Measurements from ENCODE around the gene STK32B.
"Not testable (repeated sequence)": the region's sequence is repeated elsewhere in the genome, so short reads cannot be mapped to it uniquely, and the experiment has no call there.

The STK32B gene

GRCh38 chr4:5278213-5278612 lies 226.9 kb downstream of the STK32B start:
- DNase-seq = no peak

- DNase-seq = not testable (repeated sequence)
Observed at GRCh38 chr4:5280069-5280468, 228.8 kb downstream of the STK32B start.

- DNase-seq = no peak
Observed at GRCh38 chr4:5280828-5281227, 229.5 kb downstream of the STK32B start.

GRCh38 chr4:5283837-5284236 lies 232.6 kb downstream of the STK32B start:
- DNase-seq = no peak

- DNase-seq = no peak
Observed at GRCh38 chr4:5284517-5284916, 233.2 kb downstream of the STK32B start.

- DNase-seq = no peak
Observed at GRCh38 chr4:5292101-5292500, 240.8 kb downstream of the STK32B start.

- not testable (repeated sequence) for DNase-seq
Observed at GRCh38 chr4:5298000-5298787, 246.9 kb downstream of the STK32B start.

GRCh38 chr4:5300283-5300682 lies 249.0 kb downstream of the STK32B start:
- DNase-seq = no peak

- no peak for DNase-seq
Observed at GRCh38 chr4:5307928-5308327, 256.6 kb downstream of the STK32B start.

- DNase-seq = no peak
Observed at GRCh38 chr4:5322321-5322720, 271.0 kb downstream of the STK32B start.

- no peak for DNase-seq
Observed at GRCh38 chr4:5330339-5330989, 279.2 kb downstream of the STK32B start.

- no peak for DNase-seq
Observed at GRCh38 chr4:5337731-5338130, 286.5 kb downstream of the STK32B start.

- DNase-seq = no peak
Observed at GRCh38 chr4:5338531-5338930, 287.3 kb downstream of the STK32B start.

- DNase-seq = no peak
Observed at GRCh38 chr4:5340991-5341451, 289.7 kb downstream of the STK32B start.

- DNase-seq = no peak
Observed at GRCh38 chr4:5341526-5341925, 290.2 kb downstream of the STK32B start.

- DNase-seq = no peak
Observed at GRCh38 chr4:5355846-5356245, 304.6 kb downstream of the STK32B start.

- no peak for DNase-seq
Observed at GRCh38 chr4:5357870-5358269, 306.6 kb downstream of the STK32B start.

GRCh38 chr4:5361968-5362367 lies 310.7 kb downstream of the STK32B start:
- no peak for DNase-seq

GRCh38 chr4:5364406-5364805 lies 313.1 kb downstream of the STK32B start:
- no peak for DNase-seq

GRCh38 chr4:5365071-5366008 lies 314.1 kb downstream of the STK32B start:
- no peak for DNase-seq

GRCh38 chr4:5366009-5366386 lies 314.7 kb downstream of the STK32B start:
- DNase-seq = no peak

GRCh38 chr4:5366421-5366820 lies 315.1 kb downstream of the STK32B start:
- DNase-seq = no peak

- no peak for DNase-seq
Observed at GRCh38 chr4:5368426-5368825, 317.1 kb downstream of the STK32B start.

Measured in NCI-H146 (cell line).